SK-N-SH (cell line): ENCODE results near the gene ZNG1F. TPM values are rescaled to one million over a fixed set of nuclear protein-coding genes. Genes with fewer than 3 reads are reported as not detected.

Experiments
- polyA plus RNA-seq, 3 experiments: library from polyadenylated mRNA; depleted of rRNA; stranded (reverse); fragments of >200 nt; gene quantifications; 2 replicates each; pipeline ENCODE4 v1.2.3, GENCODE V29; 2012
- small RNA-seq, 7 experiments: library from RNA; depleted of rRNA; stranded (forward); fragments of <200 nt; gene quantifications; one replicate each; pipeline ENCODE3, GENCODE V24; 2012

Gene ZNG1F
- polyA plus RNA-seq, 1 of the 3 experiments (the other 2 are of a cell fraction): 12.5 TPM

Small RNA genes within 50 kb of the gene (small RNA-seq; reads per million reads assigned to genes)
- 0 reads per million in 7 experiments for gene MIR4477A
- 0 reads per million in 7 experiments for gene RNA5SP530

Other genes with a start within 250 kb of the ZNG1F start
- gene FOXD4L6, start 60.6 kb downstream of the ZNG1F start, polyA plus RNA-seq (2012; rRNA removed): 0.05 TPM in 1 of 2 replicates, not detected in the other